HG03135 (cell line): ENCODE data around the gene S100A11.
"Not testable (repeated sequence)": the region's sequence is repeated elsewhere in the genome, so short reads cannot be mapped to it uniquely, and the experiment has no call there.

Experiments
- ATAC-seq: cut with Tn5 transposase; IDR thresholded peaks from one replicate; pipeline ENCODE4 v1.9.1; 2021; ENCODE audit warnings: mild to moderate bottlenecking, moderate library complexity; ENCODE audit not compliant: unreplicated experiment

S100A11 gene

GRCh38 chr1:152036267-152037216 lies at the start of gene S100A11:
Gene S100A11, minus strand, starts transcription at chr1:152037004. Its CDS starts 89 bp downstream, at chr1:152036915.
- no peak for ATAC-seq

- no peak for ATAC-seq
Observed at GRCh38 chr1:152084853-152085252, 48.0 kb upstream of the S100A11 start.

- ATAC-seq: not testable (repeated sequence)
Observed at GRCh38 chr1:152081026-152081425, 44.2 kb upstream of the S100A11 start.

GRCh38 chr1:152080494-152080893 lies 43.7 kb upstream of the S100A11 start:
- ATAC-seq: not testable (repeated sequence)

GRCh38 chr1:152078831-152079441 lies 42.1 kb upstream of the S100A11 start:
- ATAC-seq: no peak

- ATAC-seq: no peak
Observed at GRCh38 chr1:152072311-152072710, 35.5 kb upstream of the S100A11 start.

GRCh38 chr1:152071123-152071522 lies 34.3 kb upstream of the S100A11 start:
- no peak for ATAC-seq

GRCh38 chr1:152067929-152068328 lies 31.1 kb upstream of the S100A11 start:
- ATAC-seq: no peak

- no peak for ATAC-seq
Observed at GRCh38 chr1:152067150-152067549, 30.3 kb upstream of the S100A11 start.

GRCh38 chr1:152061952-152062351 lies 25.1 kb upstream of the S100A11 start:
- ATAC-seq: no peak

- no peak for ATAC-seq
Observed at GRCh38 chr1:152053375-152053774, 16.6 kb upstream of the S100A11 start.

- no peak for ATAC-seq
Observed at GRCh38 chr1:152052606-152053005, 15.8 kb upstream of the S100A11 start.

- ATAC-seq: no peak
Observed at GRCh38 chr1:152050886-152051675, 14.3 kb upstream of the S100A11 start.

- ATAC-seq: no peak
Observed at GRCh38 chr1:152049291-152050083, 12.7 kb upstream of the S100A11 start.

- ATAC-seq: peak; percentile 12
Observed at GRCh38 chr1:152048416-152049009, 11.7 kb upstream of the S100A11 start.

GRCh38 chr1:152047730-152048415 lies 11.1 kb upstream of the S100A11 start:
- peak; percentile 96 for ATAC-seq

GRCh38 chr1:152047413-152047729 lies 10.6 kb upstream of the S100A11 start:
- ATAC-seq: no peak

- ATAC-seq: no peak
Observed at GRCh38 chr1:152044386-152044785, 7.6 kb upstream of the S100A11 start.

GRCh38 chr1:152043870-152044269 lies 7.1 kb upstream of the S100A11 start:
- no peak for ATAC-seq

GRCh38 chr1:152042030-152042429 lies 5.2 kb upstream of the S100A11 start:
- no peak for ATAC-seq
